ENCODE data around the gene DLX4.

DLX4 gene

DNA sequence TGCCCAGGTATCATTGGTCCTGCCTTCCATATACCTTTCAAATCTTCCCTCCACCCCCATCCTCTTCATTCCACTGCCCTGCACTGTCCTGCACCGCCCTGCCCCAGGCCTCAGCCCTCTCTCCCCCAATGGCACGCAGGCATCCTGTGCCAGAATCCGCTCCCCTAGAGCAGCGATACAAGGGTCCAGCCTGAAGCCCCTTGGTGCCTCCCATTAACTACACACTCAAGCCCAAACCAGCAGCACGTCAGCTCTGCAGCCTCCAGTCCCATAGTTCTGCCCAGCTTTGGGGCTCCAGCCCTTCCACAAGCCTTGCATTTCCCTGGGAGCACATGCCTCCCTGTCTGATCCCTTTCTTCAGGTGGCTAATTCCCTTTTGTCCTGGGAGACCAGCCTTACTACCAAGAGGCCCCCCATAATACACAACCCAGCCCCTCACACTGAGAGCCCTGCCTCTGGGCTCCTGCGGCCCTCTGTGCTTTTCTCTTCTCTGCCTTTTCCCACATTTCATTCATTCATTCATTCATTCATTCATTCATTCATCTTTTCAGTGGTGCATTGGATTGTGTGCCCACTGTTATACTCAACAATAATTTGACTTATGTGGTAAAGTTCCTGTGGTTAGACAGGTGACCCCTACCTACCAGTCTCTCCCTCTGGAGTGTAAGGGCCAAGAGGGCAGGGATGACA, 52.8 kb downstream of the DLX4 start:
- no peak for DNase-seq

GRCh38 chr17:50022463-50023130, 53.6 kb downstream of the DLX4 start:
- DNase-seq: no peak

- DNase-seq: no peak
Measured at GRCh38 chr17:50023520-50023919, 54.5 kb downstream of the DLX4 start.

Data from NCI-H146 (cell line).